GM12892 (cell line): ENCODE measurements around the gene DNASE2B.

ENCODE experiments used
- DNase-seq: peaks from one replicate; pipeline ENCODE4 v3.0.0; 2011; ENCODE audit not compliant: insufficient read length
- FAIRE-seq: peaks from 2 replicates; lab custom pipeline; 2011; peaks lifted over from hg19 to GRCh38; lab: Jason Lieb, UNC
- POLR2A ChIP-seq: IDR thresholded peaks from 2 replicates; pipeline ENCODE4 v1.6.1; 2011; ENCODE audit warnings: low read depth, low read length, control low read depth
- POLR2AphosphoS5 ChIP-seq: IDR thresholded peaks from 2 replicates; pipeline ENCODE4 v1.6.1; 2011; ENCODE audit warnings: low read depth, low read length, control low read depth
- TAF1 ChIP-seq: IDR thresholded peaks from 2 replicates; pipeline ENCODE4 v1.6.1; 2011; ENCODE audit warnings: low read depth, mild to moderate bottlenecking, control low read depth, low read length, borderline replicate concordance

Gene DNASE2B

DNA sequence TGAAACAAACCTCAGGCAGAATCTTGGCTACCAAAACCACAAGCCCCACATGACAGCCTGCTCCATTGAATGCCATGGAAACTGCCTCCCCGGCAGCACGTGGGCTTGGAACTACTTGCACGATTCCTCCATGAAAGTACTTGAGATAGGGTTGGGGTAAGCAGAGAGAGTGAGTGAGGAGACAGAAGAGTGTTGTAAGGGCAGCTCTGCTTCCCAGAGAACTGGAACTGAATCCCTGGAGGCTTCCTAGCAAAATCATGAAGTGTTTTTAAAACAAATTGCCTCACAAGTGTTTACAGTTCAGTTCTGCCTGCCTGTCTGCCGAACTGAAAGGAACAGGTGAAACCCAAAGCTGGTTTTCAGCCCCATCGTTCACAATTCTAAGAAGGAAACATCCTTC lies 35.3 kb upstream of the DNASE2B start:
- no peak for FAIRE-seq
- TF ChIP-seq TAF1 = no peak
- TF ChIP-seq POLR2AphosphoS5 = no peak
- no peak for TF ChIP-seq POLR2A
- no peak for DNase-seq

GRCh38 chr1:84363622-84364021 lies 34.7 kb upstream of the DNASE2B start:
- no peak for TF ChIP-seq POLR2AphosphoS5
- no peak for TF ChIP-seq TAF1
- no peak for TF ChIP-seq POLR2A
- FAIRE-seq = no peak

GRCh38 chr1:84365225-84366221 lies 32.8 kb upstream of the DNASE2B start:
- FAIRE-seq (no peak), DNase-seq (no peak)
- TF ChIP-seq TAF1 (no peak), POLR2AphosphoS5 (no peak), POLR2A (no peak)

More at GRCh38 chr1:84363622-84364021, 34.7 kb upstream of the DNASE2B start:
- no peak for DNase-seq

DNA sequence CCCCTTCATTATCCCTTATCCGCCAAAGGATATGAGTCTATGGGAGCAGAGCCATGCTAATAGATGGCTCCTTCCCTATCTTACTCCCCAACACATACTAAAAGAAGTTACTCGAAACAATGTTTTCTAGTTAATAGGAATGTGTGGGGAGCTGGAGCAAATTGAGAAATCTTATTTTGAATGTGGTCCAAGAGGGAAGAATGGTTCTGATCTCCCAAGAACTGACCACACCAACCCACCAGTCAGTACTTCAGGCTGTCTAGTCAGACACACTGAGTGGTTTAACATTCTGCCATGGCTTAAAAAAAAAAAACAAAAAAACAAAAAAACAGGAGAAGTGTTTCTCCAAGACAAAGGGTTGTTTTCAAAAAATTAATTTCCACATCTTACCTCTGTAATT lies 31.5 kb upstream of the DNASE2B start:
- TF ChIP-seq POLR2A (no peak), POLR2AphosphoS5 (no peak), TAF1 (no peak)
- DNase-seq (no peak), FAIRE-seq (no peak)

DNA sequence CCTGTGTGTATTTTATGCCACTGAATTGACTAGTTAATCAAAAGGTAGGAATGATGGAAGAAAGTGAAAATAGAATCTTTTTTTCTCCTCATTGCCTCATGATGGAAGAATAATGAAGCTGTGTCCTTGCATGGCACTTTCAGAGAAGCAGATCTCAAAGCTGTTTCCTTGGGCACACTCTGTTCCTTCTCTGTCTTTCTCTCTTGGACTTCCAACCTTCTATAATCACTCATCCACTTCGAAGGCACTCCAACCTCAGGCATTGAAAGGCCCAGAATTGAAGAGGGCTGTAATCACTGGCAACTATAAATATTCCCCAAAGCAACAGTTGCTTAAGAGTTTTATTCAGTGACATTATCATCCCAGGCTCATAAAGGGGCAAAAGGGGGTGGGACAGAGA lies 31.1 kb upstream of the DNASE2B start:
- FAIRE-seq (no peak), DNase-seq (no peak)
- TF ChIP-seq TAF1 = no peak
- TF ChIP-seq POLR2A = no peak
- no peak for TF ChIP-seq POLR2AphosphoS5

GRCh38 chr1:84368441-84368840 lies 29.8 kb upstream of the DNASE2B start:
- DNase-seq (no peak), FAIRE-seq (no peak)
- TF ChIP-seq POLR2A = no peak
- TF ChIP-seq TAF1 = no peak
- TF ChIP-seq POLR2AphosphoS5 = no peak

GRCh38 chr1:84370266-84370665 lies 28.0 kb upstream of the DNASE2B start:
- no peak for TF ChIP-seq TAF1
- no peak for TF ChIP-seq POLR2A
- TF ChIP-seq POLR2AphosphoS5 = no peak
- DNase-seq (no peak), FAIRE-seq (no peak)

DNA sequence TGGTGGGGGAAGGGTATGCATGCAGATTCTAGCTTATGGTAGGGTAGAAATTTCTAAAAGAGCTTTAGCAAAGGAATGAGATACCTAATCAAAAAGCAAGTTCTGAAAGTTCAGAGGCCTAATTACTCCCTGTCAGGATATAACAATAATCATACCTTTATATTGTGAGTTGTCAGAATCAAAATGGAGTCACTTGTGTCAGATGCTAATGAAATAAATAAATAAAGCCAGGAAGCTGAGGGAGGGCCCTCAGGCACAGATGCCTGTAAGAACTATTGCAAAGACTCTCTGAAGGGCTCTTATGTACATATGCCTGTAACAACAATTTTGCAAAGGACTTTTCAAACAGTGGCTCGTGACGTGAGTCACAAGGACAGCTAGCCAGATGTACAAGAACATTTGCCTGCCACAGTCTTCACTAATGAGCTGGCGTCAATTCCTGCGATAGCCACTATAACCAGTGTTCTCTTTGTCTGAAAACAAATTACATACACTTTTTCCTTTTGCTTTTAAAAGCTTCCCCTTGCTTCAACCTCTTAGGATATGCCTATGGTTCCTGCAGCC lies 27.4 kb upstream of the DNASE2B start:
- no peak for DNase-seq
- TF ChIP-seq POLR2AphosphoS5 (no peak), POLR2A (no peak), TAF1 (no peak)
- no peak for FAIRE-seq

DNA sequence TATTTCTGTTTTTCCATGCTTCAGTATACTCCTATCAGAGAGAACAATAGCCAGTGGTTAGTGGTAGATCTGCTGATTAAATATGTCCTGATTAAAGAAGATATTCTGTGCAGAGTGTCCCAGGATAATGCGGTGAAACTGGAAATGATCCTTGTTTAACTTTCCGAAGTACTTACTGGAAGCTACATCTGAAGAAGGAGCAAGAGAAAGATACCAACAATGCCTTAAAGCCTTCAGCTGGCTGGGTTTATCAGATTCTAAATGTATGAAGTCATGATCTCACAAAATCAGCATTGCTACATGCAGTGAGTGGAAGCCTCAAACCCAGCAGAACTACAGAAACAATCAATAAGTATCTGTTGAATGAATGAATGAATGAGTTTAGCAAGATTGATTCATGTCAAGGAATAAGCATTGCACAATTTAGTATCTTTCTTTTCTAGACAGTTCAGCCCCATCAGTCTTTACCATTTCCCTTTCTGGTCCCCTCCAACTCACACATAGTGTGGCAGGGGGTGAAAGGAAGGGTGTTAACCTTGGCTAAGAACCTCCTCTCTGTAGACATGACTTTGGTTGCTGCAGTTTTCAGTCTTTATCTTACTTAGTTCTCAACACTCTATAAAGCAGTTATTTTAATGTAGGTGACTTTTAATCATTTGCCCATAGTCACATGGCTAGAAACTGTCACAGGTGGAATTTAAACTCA lies 24.7 kb upstream of the DNASE2B start:
- DNase-seq (no peak), FAIRE-seq (no peak)
- TF ChIP-seq TAF1 = no peak
- TF ChIP-seq POLR2A = no peak
- no peak for TF ChIP-seq POLR2AphosphoS5

GRCh38 chr1:84374991-84375696 lies 23.1 kb upstream of the DNASE2B start:
- no peak for FAIRE-seq
- DNase-seq = no peak
- TF ChIP-seq POLR2A = no peak
- TF ChIP-seq TAF1 = no peak
- no peak for TF ChIP-seq POLR2AphosphoS5
